Transverse colon (tissue), 4 donors: Measurements from ENCODE around the gene PKLR. TPM values are rescaled to one million over a fixed set of nuclear protein-coding genes. Genes with fewer than 3 reads are reported as not detected.

Experiments
- DNase-seq: peaks from one replicate; pipeline ENCODE4 v3.0.0-alpha.2; 2019
- H3K27ac ChIP-seq, 4 donors: fragments of 200-600 bp; sonication (generic); 2 replicates each; pipeline ENCODE4 v1.5.1; 2016 to 2018; ENCODE audit warnings: inconsistent platforms in 4 of 4
- H3K27me3 ChIP-seq: fragments of 200-600 bp; sonication (generic); 2 replicates; pipeline ENCODE4 v1.5.1; 2017; ENCODE audit warnings: inconsistent platforms
- H3K36me3 ChIP-seq, 4 donors: fragments of 200-600 bp; sonication (generic); 2 replicates each; pipeline ENCODE4 v1.5.1; 2017 to 2019; ENCODE audit warnings: inconsistent platforms in 4 of 4
- H3K4me1 ChIP-seq, 4 donors: fragments of 200-600 bp; sonication (generic); 2 replicates each; pipeline ENCODE4 v1.5.1; 2017 to 2020; ENCODE audit warnings: inconsistent platforms in 4 of 4
- H3K4me3 ChIP-seq, 4 donors: fragments of 200-600 bp; sonication (generic); 1 replicate in 1 of 4; 2 replicates in 3 of 4; pipeline versions ENCODE4 v1.5.1 to v1.6.1; 2017 to 2019; ENCODE audit warnings: inconsistent platforms in 4 of 4
- H3K9me3 ChIP-seq, 2 donors: fragments of 200-600 bp; sonication (generic); 2 replicates each; pipeline ENCODE4 v1.5.1; 2017 to 2019; ENCODE audit warnings: inconsistent platforms in 2 of 2
- EP300 ChIP-seq: sonication (generic); formaldehyde crosslinking; IDR thresholded peaks from one replicate; pipeline ENCODE4 v1.6.1; 2017; ENCODE audit warnings: antibody characterized with exemption, low read depth
- POLR2A ChIP-seq: fragments of 450-650 bp; IDR thresholded peaks from one replicate; pipeline ENCODE4 v1.6.1; 2016; ENCODE audit warnings: antibody characterized with exemption, mild to moderate bottlenecking, moderate library complexity
- POLR2AphosphoS5 ChIP-seq, 3 donors: sonication (generic); formaldehyde crosslinking; IDR thresholded peaks; one replicate each; pipeline ENCODE4 v1.6.1; 2016; ENCODE audit warnings: antibody characterized with exemption in 3 of 3
- WGBS, 2 donors: methylation state at CpG; one replicate each; pipeline ENCODE4 v1.1.5; 2018; ENCODE audit warnings: low coverage in 1 of 2; 5-methylcytosine and 5-hydroxymethylcytosine counted together
- in situ Hi-C, 4 donors: fragments of 200-750 bp; cut with MboI; loops; one replicate each; pipeline versions ENCODE4 v1.15.0 to v1.15.1; 2017; ENCODE audit warnings: low sequenced_read_pairs in 3 of 4, low pct_ligation_motif_present in 1 of 4, low pct_unique_long_range_greater_than_20kb in 1 of 4
- intact Hi-C: fragments of 100-400 bp; cut with DNase I; formaldehyde crosslinking; loops from one replicate; pipeline ENCODE4 v1.15.1; 2023; ENCODE audit warnings: low total_unique reads
- total RNA-seq, 4 donors: library from RNA; depleted of rRNA; stranded (reverse); fragments of >200 nt; gene quantifications; one replicate each; pipeline ENCODE4 v1.1.0, GENCODE V29; 2016
- TF ChIP-seq, protein P1 (sequence below), 5 experiments: fragments of 200-600 bp in 3 of 5; fragments of 450-650 bp in 2 of 5; sonication (generic) in 3 of 5; IDR thresholded peaks; 1 replicate in 2 of 5; 2 replicates in 3 of 5; pipeline ENCODE4 v1.5.1; 2016 to 2017; ENCODE audit warnings: antibody characterized with exemption in 5 of 5, inconsistent platforms in 3 of 5, mild to moderate bottlenecking in 2 of 5, moderate library complexity in 1 of 5

The PKLR gene
- total RNA-seq, 4 donors from 2014 or later = 0.40 to 5.6 (median 0.64) TPM; not detected in 1

DNA sequence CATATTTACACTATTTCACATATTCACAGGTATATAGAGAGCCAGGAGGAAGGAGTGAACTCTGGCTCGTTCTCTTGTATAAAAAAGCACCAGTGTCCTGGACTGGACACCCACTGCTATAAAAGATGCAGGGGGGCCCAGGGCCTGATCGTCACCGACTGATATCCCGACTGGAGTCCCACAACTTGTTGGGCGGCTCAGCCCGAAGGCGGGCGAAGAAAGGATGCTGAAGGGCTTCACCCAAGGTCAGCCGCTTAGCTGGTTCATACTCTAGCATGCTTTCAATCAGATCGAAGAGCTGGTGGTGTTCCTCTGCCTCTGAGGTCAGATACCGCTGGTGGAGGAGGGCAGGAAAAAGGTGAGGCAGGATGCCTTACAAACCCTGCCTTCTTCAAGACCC is 38.2 kb downstream of the PKLR start:
- WGBS, 2 donors = 87 to 93% methylated on average over 9 to 11 of the region's 11 CpGs
- Histone ChIP-seq H3K27ac (peak overlapping the region; percentile 84 to 91 (median 89)), H3K4me3 (no peak overlapping the region), H3K36me3 (peaks cover 0 to 44% (median 22%) of the 10 kb centered on the region in 4 donors), H3K4me1 (peaks cover 8 to 17% (median 15%) of the 10 kb centered on the region in 4 donors), H3K9me3 (no peaks in the 10 kb centered on the region), H3K27me3 (no peaks in the 10 kb centered on the region)
- TF ChIP-seq POLR2AphosphoS5 (IDR thresholded peaks at IDR 0.05) (no peak), POLR2A (no peak)
- TF ChIP-seq, protein P1, sequence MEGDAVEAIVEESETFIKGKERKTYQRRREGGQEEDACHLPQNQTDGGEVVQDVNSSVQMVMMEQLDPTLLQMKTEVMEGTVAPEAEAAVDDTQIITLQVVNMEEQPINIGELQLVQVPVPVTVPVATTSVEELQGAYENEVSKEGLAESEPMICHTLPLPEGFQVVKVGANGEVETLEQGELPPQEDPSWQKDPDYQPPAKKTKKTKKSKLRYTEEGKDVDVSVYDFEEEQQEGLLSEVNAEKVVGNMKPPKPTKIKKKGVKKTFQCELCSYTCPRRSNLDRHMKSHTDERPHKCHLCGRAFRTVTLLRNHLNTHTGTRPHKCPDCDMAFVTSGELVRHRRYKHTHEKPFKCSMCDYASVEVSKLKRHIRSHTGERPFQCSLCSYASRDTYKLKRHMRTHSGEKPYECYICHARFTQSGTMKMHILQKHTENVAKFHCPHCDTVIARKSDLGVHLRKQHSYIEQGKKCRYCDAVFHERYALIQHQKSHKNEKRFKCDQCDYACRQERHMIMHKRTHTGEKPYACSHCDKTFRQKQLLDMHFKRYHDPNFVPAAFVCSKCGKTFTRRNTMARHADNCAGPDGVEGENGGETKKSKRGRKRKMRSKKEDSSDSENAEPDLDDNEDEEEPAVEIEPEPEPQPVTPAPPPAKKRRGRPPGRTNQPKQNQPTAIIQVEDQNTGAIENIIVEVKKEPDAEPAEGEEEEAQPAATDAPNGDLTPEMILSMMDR (IDR thresholded peaks at IDR 0.05) = no peak
- in situ Hi-C loops = loop anchor here in 2 of 4 donors (10.0 to 25.0 kb wide), 2 partner anchors 62 to 324 kb away; partner anchors contain the start of gene RUSC1 (in 1 of the 2)
- intact Hi-C loops = no loop called here
- no peak for DNase-seq

DNA sequence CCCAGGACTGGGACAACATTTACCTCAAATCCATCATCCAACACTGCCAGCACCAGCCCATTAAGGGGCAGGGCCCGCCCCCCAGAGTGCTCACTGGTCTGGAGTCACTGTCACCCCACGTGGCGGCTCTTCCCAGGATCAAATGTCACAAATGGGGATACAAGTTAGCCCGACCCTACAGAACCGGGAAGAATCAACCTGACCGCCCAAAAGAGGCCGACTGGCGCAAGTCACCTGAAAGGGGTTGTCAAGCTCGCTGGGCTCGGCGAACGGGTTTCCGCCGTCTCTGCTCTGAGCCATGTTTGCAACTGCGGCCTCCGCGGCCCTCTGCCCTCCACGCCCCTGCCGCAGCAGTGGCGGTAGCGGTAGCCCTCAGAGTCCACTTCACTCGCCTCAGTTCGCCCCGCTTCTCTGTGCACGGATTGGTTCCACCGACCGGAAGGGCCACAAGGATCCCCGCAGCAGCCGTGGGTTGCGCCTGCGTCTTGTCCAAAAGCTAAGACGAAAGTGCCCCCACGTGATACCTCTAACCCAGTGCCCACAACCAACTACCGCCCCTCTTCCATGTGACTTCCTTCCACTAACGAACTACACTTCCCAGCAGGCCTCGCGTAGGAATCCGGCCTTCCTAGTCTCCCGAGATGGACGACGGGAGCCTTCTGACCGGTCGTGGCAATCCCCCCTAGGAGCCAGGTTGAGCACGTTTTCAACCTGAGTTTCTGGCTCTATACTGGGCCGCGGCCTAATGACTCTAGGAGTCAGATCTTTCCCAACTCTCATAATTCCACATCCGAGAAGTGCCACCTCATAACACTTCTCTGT is 39.2 kb downstream of the PKLR start, which contains the start of gene SCAMP3:
Gene SCAMP3, minus strand, starts transcription at position 509 of the 822 bp plus-strand sequence. Its CDS starts 209 bp downstream, at position 300.
- peak within 1 kb of the TSS; percentile 46 to 84 (median 68) for H3K4me3 ChIP-seq
- intact Hi-C loops (no loop called here), in situ Hi-C loops (loop anchor here in 2 of 4 donors (10.0 to 25.0 kb wide), 2 partner anchors 63 to 325 kb away; partner anchors contain the start of gene RUSC1 (in 1 of the 2))
- H3K36me3 ChIP-seq = peaks cover 0 to 34% (median 17%) of the 10 kb centered on the region in 4 donors
- DNase-seq = peak; percentile 96
- H3K27me3 ChIP-seq = no peaks in the 10 kb centered on the region
- TF ChIP-seq, protein P1 (IDR thresholded peaks at IDR 0.05) = peak in 1 of 5 experiments; percentile 3
- TF ChIP-seq POLR2AphosphoS5 (IDR thresholded peaks at IDR 0.05) = peak; percentile 73 to 89 (median 85)
- TF ChIP-seq EP300 = no peak
- TF ChIP-seq POLR2A = peak; percentile 86
- H3K4me1 ChIP-seq = peaks cover 8 to 17% (median 15%) of the 10 kb centered on the region in 4 donors
- H3K9me3 ChIP-seq = no peaks in the 10 kb centered on the region
- 0 to 7% methylated on average over 3 to 47 of the region's 47 CpGs for WGBS, 2 donors
- peak within 1 kb of the TSS; percentile 84 to 91 (median 89) for H3K27ac ChIP-seq

DNA sequence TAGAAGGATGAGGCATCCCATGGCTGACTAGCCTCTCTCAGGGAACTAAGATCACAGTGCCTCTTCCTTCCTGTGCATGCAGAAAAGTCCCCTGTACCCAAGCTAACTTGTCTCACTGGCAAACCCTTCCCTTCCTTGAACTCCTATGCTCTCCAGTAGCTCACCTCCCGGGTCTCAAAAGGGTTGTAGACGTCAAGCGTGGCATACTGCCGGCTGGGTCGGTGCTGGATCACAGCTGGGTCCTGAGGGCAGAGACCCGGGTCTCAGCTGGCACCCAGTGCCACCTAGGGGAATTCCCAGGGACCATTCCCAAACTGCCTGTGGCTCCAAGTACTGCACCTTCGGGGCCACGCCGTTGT is 39.8 kb downstream of the PKLR start:
- intact Hi-C loops = no loop called here
- in situ Hi-C loops = loop anchor here in 2 of 4 donors (10.0 to 25.0 kb wide), 2 partner anchors 63 to 326 kb away; partner anchors contain the start of gene RUSC1 (in 1 of the 2)
- peaks cover 0 to 30% (median 14%) of the 10 kb centered on the region in 4 donors for H3K36me3 ChIP-seq
- H3K27me3 ChIP-seq = no peaks in the 10 kb centered on the region
- peak overlapping the region; percentile 84 to 91 (median 89) for H3K27ac ChIP-seq
- no peak for DNase-seq
- H3K4me3 ChIP-seq = peak overlapping the region; percentile 46 to 84 (median 68)
- H3K4me1 ChIP-seq = peaks cover 8 to 17% (median 16%) of the 10 kb centered on the region in 4 donors
- no peaks in the 10 kb centered on the region for H3K9me3 ChIP-seq
- TF ChIP-seq POLR2A = no peak
- no peak for TF ChIP-seq EP300
- TF ChIP-seq, protein P1 (IDR thresholded peaks at IDR 0.05) = peak in 1 of 5 experiments; percentile 2
- no peak for TF ChIP-seq POLR2AphosphoS5 (IDR thresholded peaks at IDR 0.05)
- 0% methylated on average over 4 to 8 of the region's 9 CpGs for WGBS, 2 donors

DNA sequence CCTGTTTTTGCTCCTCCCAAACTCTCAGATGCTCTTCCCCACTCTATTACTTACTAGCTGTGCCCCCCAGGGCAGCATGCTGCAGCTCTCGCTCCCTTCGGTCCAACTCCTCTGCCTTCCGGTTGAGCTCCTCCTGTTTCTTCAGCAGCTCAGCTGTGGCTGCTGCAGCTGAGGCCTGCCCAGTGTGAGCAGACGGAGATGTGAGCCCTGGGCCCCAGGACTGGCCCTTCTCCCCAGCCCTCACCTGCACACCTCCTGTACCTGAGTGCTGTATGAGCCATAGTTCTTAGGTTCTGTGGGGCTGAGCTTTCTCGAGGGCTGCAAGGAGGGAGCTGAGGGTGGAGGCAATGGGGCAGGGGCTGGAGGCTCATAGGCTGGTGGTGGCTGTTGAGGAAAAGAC is 41.0 kb downstream of the PKLR start:
- no peak for DNase-seq
- H3K36me3 ChIP-seq = peaks cover 0 to 18% (median 10%) of the 10 kb centered on the region in 4 donors
- H3K4me3 ChIP-seq = no peak overlapping the region
- TF ChIP-seq EP300 (no peak), POLR2A (no peak)
- no peaks in the 10 kb centered on the region for H3K9me3 ChIP-seq
- H3K4me1 ChIP-seq = peaks cover 13 to 27% (median 20%) of the 10 kb centered on the region in 4 donors
- no peaks in the 10 kb centered on the region for H3K27me3 ChIP-seq
- H3K27ac ChIP-seq = no peak overlapping the region
- intact Hi-C loops = no loop called here
- in situ Hi-C loops = loop anchor here in 2 of 4 donors (10.0 to 25.0 kb wide), 2 partner anchors 65 to 327 kb away; partner anchors contain the start of gene RUSC1 (in 1 of the 2)
- WGBS, 2 donors = 96% methylated on average over 5 of the region's 5 CpGs; no CpG with 5 or more reads in 1 of the 2 donors
